ENCODE results near the gene SYDE1. TPM values are rescaled to one million over a fixed set of nuclear protein-coding genes. Genes with fewer than 3 reads are reported as not detected.

The SYDE1 gene
- total and polyA plus RNA-seq, 2 experiments from 2014 or later, result 4.1 to 21.4 TPM

- Histone ChIP-seq H3K27ac (ENCODE audit: low read depth) (no peak overlapping the region), H3K4me1 (ENCODE audit: insufficient read depth) (no peaks in the 10 kb centered on the region), H3F3A (replicated peaks; ENCODE audit: low read depth) (no peaks in the 10 kb centered on the region), H4K20me1 (replicated peaks; ENCODE audit: insufficient read depth) (no peaks in the 10 kb centered on the region), H3K4me3 (no peak overlapping the region), H3K79me2 (replicated peaks; ENCODE audit: insufficient read depth) (no peaks in the 10 kb centered on the region), H2AFZ (no peak overlapping the region), H3K9me2 (ENCODE audit: insufficient read depth) (0 out of 2 replicates have a peak, but pooled peaks cover 6% of the 10 kb centered on the region), H3K4me2 (no peak overlapping the region), H3K27me3 (ENCODE audit: insufficient read depth) (no peaks in the 10 kb centered on the region), H3K36me3 (ENCODE audit: insufficient read depth) (no peaks in the 10 kb centered on the region)
- Mint-ChIP-seq H3K36me3 (ENCODE audit: low read depth) (no peaks in the 10 kb centered on the region; the same call in 2 of the 3 replicates), H3K9me3 (peaks cover 29% of the 10 kb centered on the region), H3K4me3 (no peak overlapping the region), H3K27ac (no peak overlapping the region), H3K4me1 (no peaks in the 10 kb centered on the region), H3K27me3 (ENCODE audit: insufficient read depth, low read depth, poor library complexity) (peaks cover 4% of the 10 kb centered on the region)
- ATAC-seq, result no peak
- no peak for DNase-seq (ENCODE audit: low spot score)
- TF ChIP-seq ETS1 (IDR thresholded peaks at IDR 0.05), result no peak
- no peak for TF ChIP-seq POLR2AphosphoS5 (IDR thresholded peaks at IDR 0.05; ENCODE audit: low read depth)
- no peak for TF ChIP-seq REST (IDR thresholded peaks at IDR 0.05; ENCODE audit: unreplicated experiment)
- TF ChIP-seq ZNF462 (CRISPR knock-in tag; IDR thresholded peaks at IDR 0.05), result no peak
- no peak for TF ChIP-seq ZNF114 (CRISPR knock-in tag; IDR thresholded peaks at IDR 0.05)
- TF ChIP-seq STAT1 (IDR thresholded peaks at IDR 0.05; ENCODE audit: unreplicated experiment), result no peak
- no peak for TF ChIP-seq CTCF (conservative IDR thresholded peaks at IDR 0.05; ENCODE audit: low read depth in 2 of 2)
- TF ChIP-seq CREB1 (CRISPR knock-in tag; IDR thresholded peaks at IDR 0.05; ENCODE audit: low read depth), result no peak
- TF ChIP-seq EZH2phosphoT487 (IDR thresholded peaks at IDR 0.05; ENCODE audit: unreplicated experiment), result no peak
- TF ChIP-seq ZNF331 (CRISPR knock-in tag; IDR thresholded peaks at IDR 0.05; ENCODE audit: low read depth), result no peak
- no peak for TF ChIP-seq NANOG (IDR thresholded peaks at IDR 0.05; ENCODE audit: borderline replicate concordance)
- TF ChIP-seq JUNB (IDR thresholded peaks at IDR 0.05; ENCODE audit: unreplicated experiment), result no peak
- TF ChIP-seq EZH2 (IDR thresholded peaks at IDR 0.05; ENCODE audit: low read depth, unreplicated experiment), result no peak
Observed at GRCh38 chr19:15141143-15141542, 33.9 kb downstream of the SYDE1 start.
